Sigmoid colon (tissue), 3 donors: ENCODE measurements around the gene FILIP1L.

Source experiments
- CTCF ChIP-seq, 4 experiments: fragments of 450-650 bp in 3 of 4; fragments of 200-600 bp in 1 of 4; IDR thresholded peaks; one replicate each; pipeline ENCODE4 v1.5.1; 2016 to 2019; ENCODE audit warnings: antibody characterized with exemption in 4 of 4, mild to moderate bottlenecking in 3 of 4, moderate library complexity in 2 of 4
- POLR2A ChIP-seq, 2 donors: fragments of 450-650 bp; IDR thresholded peaks; one replicate each; pipeline ENCODE4 v1.6.1; 2016; ENCODE audit warnings: antibody characterized with exemption in 2 of 2, mild to moderate bottlenecking in 2 of 2, moderate library complexity in 2 of 2

- TF ChIP-seq CTCF (IDR thresholded peaks at IDR 0.05) (no peak), POLR2A (IDR thresholded peaks at IDR 0.05) (no peak)
Measured at GRCh38 chr3:99997293-99997692, 117.0 kb downstream of the FILIP1L start.
